CD4-positive, alpha-beta T cell treated with Interleukin-15 for 1 hour (primary cell): ENCODE results near the gene ATP8A1.

Experiments used
- DNase-seq: peaks from one replicate; pipeline ENCODE4 v3.0.0-alpha.2; 2020

The ATP8A1 gene

DNA sequence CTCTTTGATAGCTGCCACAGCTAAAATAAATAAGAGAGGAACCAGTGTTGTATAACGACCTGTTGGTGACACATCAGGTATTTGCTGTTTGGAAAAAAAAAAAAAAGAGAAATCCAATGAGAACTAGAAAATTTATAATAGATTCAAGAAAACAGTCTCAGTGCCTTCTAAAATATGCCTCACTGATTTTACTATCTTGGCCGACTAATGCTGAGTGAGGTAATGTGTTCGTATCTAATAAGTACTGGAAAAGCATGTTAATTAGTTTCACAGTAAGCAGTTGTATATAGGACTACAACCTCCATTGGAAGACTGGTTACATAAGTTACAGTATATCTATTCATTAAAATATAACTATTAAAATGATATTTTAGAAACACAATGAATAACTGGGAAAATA, 32.4 kb downstream of the ATP8A1 start:
- DNase-seq, result no peak

DNA sequence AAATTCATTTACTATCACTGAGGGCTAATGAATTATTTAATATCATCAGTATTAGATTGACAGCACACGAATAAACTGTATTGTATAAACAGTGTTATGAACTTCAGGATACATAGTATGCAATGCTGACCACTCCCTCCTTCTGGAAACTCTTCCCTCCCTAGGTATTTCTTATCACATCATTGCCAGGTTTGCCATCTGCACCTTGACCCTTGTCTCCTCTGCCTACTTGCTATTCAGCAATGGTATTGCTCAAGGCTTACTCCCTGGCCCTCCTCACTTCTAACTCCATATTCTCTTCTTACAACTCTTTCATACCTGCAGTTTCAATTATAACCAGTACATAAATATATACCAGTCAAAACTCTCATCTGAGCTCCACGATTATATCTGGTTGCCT, 38.9 kb downstream of the ATP8A1 start:
- no peak for DNase-seq

DNA sequence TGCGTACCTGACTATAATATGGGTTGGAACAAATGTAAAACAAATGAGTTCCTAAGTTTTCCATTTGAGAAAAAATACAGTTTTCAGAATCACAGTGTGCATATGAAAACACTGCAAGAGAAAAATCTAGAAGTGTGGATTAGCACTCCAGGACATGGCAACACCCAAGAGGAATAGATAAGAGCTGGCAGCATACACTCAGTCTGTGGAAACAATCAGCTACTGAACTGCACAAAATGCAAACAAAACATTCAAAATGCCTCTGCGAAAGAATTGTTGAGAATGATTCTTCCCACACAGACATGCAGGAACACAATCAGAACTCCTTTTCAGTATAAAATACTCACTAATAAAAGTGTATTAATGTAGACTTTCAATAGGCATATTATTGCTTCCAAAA, 39.9 kb downstream of the ATP8A1 start:
- DNase-seq, result no peak

DNA sequence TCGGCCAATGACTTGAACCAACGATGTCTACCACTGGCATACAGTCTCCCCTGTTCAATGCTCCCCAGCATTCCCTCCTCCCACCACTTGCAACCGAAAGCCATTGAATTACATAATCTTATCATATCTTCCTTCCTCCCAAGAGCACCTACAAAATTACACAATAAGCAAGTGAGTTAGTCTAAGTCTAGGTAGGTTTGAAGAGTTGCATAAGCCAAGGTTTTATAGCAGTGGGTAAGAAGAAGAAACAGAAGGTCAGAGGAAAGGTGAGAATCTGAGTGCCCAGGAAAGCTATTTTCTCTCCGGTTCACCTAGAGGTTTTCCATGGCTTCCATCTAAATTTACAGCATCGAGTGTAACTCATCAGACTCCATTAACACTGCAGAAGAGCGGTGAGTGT, 40.3 kb downstream of the ATP8A1 start:
- no peak for DNase-seq

DNA sequence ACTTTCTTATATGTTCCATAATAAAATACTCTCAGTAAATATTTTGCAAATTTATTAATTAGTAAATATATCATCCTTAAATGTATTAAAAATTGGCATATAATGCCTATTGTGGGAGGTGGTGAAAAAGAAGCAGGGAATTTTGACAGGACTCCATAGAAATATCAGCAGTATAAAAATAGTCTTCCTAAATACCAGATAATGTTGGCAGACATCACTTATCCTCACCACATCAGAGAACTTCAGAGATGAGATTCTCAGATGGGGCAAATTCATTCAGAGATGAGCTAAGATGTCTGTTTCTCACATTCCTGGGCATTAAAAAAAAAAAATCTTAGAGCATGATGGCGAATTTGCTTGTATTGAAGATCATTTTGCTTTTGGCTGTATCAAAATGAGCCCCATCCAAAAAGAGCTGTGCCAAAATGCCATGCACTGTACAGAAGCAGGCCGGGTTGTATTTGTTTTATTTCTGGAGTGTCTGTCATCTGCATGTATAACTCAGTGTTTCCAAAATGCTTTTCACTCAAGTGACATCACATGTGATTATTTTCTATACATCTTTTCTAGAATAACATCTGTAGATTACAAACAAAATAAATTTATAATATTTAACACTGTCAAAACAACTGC, 41.7 kb downstream of the ATP8A1 start:
- DNase-seq, result no peak

DNA sequence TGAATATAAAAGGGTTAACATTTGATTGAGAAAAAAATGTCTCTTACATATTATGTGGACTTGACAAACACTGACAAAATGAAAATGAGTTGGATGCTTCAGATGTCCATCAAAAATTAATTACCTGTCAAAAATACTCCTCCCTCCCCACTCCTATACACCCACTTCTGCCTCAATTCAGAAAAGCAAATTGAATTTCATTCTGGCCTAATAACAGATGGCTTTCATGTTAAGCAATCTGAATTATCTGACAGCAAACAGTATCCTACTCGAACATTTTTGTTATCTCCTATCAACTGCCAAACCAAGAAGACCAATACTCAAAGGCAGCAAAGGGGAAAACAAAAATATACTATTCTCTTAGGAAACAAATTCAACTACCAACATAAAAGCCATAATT, 44.0 kb downstream of the ATP8A1 start:
- DNase-seq, result no peak

DNA sequence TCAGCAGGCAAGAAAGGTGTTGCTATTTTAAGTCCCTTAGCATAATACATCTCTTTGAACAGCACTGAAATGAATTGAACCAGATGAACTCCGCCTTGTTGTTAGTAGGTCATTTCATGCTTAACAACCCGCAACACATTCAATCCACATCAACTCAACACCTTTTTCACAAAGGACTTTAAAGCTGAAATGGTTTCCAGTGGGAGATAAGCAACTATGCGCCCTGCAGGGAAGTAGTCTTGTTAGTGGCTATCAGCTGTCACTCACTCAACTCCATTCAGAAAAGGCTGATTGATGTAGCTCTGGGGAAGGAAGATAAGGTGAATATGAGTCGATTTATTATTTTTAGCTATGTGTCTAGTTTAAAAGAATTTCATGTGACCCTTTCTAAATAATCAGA, 46.0 kb downstream of the ATP8A1 start:
- DNase-seq, result no peak

DNA sequence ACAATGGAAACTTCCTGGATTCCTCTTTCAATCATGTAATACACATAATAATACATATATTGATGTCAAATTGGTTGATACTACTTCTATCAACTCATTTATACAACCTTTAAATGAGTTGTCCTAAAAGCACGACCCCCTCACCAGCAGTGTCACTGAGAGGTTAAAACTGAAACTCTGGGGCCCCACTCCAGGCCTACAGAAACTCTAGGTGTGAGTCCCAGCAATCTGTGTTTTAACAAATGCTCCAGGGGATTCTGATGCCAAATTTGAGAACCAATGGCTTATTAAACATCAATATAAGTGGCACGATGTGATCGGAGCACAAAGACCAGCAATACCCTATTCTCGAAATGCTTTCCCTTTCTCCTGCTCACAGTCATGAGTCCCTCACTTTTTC, 47.9 kb downstream of the ATP8A1 start:
- no peak for DNase-seq

DNA sequence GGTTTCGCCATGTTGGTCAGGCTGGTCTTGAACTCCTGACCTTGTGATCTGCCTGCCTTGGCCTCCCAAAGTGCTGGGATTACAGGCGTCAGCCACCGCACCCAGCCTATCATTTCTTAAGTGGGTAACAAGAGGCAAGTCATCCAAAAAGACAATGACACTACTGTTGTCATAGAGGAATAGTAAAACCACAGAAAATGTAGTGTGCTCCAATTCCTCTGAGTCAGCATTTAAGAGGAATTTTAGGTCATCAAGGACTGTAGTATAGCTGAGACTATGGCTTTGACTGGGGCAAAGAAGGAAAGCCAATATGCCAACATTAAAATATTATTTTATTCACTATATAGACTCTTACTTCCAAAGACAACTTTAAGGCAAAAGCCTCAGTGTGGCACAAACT, 48.4 kb downstream of the ATP8A1 start:
- DNase-seq, result no peak

DNA sequence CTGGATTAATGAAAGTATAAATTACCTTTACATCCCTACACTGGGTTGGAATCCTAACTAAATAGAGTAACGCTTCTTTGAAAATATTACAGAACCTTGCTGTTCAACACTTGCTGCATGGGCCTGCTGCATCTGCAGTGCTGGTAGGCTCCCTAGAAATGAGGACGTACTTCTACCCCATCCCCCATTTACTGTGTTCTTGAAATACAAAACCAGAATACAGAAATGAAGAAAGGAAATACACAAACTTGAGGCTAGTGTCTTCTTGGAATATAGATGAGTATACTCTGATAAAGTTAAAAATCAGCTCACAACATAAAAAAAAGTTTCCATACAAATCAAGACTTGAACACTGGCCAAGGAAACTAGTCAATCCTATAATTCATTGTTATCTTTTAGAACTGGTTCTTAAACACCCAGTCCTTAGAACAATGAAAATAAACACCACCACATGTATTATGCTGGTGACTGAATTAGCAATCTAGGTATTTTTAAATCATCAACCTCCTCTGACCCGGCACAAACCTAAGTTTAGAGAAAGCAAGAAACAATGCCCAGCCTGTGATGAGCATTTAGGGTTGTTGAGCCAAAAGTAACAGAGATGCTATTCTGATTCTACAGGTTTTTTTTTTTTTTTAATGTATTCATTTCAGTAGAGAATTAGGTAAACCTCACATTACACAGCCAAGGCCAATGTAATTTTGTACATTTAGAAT, 49.7 kb downstream of the ATP8A1 start:
- DNase-seq, result no peak

DNA sequence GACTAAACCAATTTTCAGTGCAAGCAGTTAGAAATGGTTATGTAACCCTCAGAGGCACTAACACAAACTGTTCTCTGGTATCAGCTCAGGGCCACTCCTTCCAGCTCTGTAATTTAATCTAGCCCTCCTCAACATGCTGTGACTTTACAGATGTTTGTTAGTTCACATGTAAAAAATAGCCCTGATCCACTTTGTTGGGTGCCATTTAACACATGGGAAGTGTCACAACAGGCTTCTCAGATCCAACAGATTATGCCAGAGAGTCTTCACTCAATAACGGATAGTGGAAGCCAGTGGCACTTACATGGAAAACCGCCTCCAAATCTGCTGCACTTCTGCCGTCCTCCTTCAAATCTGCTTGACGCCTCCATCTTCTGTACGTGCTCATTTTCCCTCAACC, 51.6 kb downstream of the ATP8A1 start:
- DNase-seq, result no peak

DNA sequence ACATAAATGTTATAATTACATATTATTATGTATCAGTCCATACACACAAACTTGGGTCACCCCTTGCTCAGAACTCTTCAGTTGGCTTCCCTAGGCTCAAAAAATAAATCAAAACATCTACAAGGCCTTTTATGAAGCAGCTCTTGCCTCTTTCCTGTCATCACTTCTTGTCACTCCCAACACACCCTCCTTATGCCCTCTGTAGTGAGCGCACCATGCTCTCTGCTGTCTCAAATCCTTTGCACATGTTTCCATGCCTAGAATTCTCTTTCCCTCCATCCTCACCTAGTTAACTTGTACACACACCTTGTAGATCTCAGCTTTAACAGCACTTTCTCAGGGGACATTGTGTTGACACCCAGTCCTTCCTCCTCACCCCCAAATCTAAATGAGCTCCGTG, 53.0 kb downstream of the ATP8A1 start:
- no peak for DNase-seq

DNA sequence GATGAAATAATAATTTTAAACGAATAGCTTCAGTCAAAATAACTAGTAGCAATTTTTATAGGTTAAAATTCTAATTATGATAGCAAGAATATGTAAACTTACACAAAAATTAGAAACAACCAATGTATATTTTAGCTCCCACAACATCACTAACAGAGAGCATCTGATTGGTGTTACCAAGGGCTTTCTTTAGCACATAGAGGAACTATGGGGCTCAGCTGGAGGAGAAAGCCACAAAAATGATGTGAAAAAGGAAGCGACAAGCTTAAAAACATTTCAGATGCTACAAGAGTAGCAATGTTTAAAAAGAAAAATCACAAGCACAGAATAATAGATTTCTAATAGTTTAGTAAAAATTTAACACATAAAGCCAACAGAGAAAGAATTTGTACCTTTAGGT, 56.3 kb downstream of the ATP8A1 start:
- DNase-seq, result no peak

DNA sequence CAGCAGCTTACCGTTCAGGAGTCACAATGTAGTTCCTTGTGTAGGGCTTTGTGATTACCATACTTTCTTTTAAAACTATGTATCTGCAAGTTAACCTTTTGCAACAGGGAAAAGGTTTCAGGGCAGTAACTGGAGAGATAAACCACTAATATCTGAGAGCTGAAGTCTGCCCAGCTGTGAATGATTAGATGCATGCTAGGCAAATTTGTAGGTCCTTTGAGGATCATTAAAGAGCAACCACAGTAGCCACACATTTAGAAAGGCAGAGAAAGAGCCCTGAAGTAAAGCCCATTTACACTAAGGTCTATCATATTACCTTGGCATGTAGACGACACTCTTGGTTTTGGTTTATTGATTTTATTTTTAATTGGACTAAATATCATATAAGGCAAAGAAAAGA, 60.0 kb downstream of the ATP8A1 start:
- no peak for DNase-seq

DNA sequence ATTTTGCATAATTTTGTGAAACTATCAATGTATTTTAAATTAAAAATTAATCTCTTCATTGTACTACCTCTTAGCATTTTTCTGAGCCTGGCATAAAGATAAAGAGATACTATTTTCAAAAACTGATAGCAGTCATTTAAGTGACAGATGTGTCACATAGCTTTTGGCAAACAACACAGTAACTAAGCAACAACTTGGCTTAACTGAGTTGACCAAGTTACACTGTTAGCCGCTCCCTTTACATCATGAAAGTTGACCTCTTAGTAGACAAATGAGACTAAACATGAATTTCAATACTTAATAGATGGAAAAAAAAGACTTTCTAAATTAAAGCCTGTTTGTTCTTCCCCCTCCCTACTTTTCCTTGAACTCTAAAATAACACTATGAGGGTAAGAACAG, 62.0 kb downstream of the ATP8A1 start:
- no peak for DNase-seq

DNA sequence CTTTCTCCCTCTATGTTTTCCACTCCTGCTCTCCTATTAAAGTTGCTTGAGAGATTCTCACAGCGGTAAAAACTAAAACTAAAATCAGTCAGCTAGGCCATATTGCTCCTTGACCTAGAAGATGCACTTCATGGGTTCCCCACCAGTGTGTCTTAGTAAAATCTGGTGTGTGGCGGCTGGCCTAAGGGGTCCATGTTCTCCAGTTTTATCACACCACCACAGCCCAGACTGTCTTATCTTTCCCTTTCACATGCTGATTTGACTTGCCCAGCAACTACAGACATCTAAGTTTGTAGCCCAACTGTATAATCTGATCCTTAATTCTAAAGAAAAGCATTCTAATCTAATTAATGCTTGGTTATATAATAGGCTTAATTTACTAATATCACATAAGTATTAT, 68.0 kb downstream of the ATP8A1 start:
- no peak for DNase-seq

DNA sequence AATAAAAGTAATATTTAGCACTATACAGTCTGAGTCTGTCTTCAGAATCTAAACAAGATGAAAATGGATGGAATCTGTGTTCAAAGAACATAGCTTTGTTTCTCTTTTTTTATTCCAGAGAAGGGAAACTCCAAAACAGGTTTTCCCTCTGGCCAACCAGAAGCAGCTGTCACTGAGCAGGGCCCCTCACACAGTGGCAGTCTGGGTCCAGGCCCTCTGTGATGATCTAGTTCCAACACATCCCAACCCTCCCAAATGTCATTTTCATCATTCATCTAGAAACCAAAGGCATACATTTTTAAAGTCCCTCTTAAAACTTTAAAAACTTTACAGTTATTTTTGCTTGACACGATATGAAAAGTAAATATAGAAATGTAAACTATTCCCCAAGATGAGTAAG, 70.1 kb downstream of the ATP8A1 start:
- DNase-seq, result no peak

DNA sequence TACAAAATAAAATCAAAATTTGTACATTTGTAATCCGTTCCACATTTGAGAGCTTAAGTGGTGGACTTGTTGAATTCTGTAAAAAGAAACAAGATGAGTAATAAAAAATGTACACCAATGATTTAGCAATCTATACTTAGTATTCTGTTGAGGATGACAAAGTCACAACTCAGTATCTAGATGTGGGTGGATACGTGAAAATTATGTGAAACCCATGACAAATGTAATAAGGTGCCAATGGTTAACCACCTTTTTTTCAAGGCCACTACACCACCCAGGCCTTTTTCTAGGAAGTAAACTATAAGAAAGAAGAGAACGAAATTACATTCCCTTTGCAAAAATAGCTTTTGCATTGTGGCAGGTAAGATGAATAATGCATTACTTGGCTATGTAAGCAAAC, 77.0 kb downstream of the ATP8A1 start:
- DNase-seq, result no peak

DNA sequence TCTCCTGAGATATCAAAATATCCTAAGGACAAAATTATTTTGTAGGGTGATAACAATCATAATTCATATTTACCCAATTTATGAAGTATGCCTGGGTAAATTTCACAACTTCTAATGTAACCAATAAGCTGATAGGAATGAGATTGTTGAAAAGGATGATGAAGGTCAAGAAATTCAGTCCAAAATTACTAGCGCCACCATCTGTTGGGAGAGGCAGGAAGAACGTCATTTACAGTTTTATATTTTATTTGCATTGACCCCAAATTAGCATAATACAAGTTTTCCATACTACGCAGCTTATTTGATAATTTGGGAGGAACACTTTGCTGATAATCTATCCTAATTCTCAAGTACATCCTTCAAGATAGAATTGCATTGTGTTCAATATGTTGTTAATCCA, 78.7 kb downstream of the ATP8A1 start:
- DNase-seq, result no peak

DNA sequence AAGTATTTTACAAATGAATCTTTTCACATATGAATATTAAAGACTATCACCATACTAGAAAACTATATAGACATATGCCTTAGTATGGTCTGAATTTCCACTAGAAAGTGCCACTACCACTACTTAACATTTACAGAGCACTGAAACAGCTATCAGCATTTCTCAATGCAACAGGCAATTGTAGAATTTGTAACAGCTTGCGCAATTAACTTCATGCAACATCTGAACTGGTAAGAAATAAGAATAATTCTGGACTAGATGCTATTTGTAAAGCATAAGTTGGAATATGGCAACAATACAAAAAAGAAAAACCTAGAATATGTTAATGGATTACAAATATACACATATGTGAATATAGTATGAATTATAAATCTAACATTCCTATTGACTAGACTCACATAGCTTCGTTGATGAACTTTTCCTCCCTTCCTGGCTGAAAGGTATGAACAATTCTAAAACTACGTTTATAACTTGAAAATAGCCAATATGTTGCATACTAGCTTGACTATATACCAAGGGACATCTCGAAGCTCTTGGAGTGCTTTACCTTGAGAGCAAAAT, 82.0 kb downstream of the ATP8A1 start:
- DNase-seq, result no peak

DNA sequence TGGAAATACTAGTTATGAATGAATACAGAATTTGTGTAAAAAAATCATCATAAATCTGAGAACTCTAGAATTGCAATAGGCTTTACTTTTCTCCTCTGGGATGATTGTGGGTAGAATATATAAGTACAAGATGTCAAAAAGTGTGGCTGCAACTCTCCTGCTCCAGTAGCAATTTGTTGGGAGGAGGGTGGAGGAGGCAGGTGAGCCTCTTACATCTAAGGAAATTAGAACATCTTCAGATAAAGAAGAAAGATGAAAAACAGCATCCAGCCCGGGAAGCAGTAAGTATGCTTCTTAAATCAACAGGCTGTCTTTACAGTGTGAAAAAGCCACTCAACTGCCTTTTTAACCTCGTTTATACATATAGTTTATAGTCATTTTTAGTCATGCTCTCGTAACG, 83.7 kb downstream of the ATP8A1 start:
- no peak for DNase-seq

DNA sequence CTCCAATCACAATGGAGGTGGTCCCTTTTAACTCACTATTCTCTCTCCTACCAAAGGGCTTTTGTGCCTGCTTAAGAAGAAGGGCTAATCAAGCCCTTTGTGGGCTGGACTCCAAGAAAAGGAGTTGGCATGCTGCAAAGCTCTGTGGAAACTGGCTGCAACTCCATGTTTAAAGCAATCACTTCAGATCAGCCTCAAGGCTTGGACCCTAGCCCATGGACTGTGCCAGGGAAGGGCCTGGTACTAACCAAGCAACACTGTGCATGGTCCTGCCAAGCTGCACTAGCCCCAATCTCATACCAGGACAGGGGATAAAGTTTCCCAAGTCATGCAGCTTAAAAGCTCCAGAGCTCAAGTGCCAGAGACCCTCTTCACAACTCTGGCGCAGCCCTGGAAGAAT, 86.7 kb downstream of the ATP8A1 start:
- no peak for DNase-seq

DNA sequence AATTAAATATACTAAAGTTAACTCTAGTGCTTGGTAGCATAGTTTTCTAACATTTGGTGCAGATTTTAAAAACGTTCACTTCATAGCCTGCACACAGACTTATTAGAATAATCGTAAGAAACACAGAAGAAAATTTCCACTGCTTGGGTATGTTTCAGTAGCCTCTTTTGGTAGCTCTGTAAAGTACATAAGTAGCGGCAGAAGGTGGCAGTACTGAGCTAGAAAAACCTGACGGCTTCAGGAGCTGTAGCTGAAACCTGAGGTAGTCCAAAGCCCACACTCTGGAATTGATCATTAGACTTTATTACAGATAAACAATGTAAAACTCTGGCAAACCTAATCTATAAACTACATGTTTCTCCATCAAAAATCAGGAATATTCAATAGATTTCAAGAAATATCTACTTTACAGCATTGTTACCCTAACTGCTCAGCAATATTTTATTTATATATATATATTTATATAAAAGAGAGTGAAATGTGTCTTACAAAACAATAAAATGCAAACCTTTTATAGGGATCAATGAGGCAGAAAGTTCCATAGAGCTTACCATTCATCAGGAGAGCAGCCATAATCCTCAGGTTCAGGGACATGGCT, 88.2 kb downstream of the ATP8A1 start:
- DNase-seq, result peak; percentile 54

DNA sequence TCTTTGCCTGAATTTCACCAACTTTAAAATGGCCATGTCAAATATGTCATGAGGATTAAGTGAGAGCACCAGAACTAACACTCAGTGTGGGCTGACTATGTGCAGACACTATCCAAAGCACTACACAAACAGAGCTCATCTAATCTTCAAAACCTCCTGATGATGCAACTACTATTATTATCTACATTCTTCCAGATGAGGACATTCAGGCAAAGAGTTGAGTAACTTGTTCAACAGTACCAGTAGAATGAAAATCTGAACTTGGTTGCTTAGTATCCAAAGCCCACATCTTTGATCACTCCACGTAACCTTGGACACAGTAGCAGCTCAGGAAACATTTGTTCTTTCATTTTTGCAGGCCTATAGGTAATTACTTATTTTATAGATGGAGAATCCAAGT, 90.1 kb downstream of the ATP8A1 start:
- DNase-seq, result no peak

DNA sequence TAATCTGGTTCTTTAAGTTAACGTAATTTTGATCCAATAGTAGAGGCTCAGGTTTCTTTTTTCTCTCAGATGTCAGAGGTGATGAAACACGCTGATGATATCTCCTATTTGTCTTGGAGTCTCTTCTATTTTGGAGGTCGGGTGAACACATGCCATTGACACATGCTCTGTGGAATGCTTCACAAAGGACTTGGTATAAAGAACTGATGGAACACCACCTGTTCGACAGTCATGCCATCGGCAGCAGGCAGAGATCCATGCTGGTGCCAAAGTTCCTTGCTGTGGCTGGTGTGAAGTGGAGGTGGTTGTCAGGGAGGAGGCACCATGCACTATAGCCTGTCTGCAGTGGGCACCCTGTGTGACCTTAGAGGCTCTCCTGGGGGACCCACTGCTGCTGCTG, 94.9 kb downstream of the ATP8A1 start:
- no peak for DNase-seq
